HL-60 (cell line): Measurements from ENCODE around the gene OR5AU1.

Source experiments
- GABPA ChIP-seq: IDR thresholded peaks from 2 replicates; pipeline ENCODE4 v1.6.1; 2012; ENCODE audit warnings: low read depth
- POLR2AphosphoS5 ChIP-seq: IDR thresholded peaks from 2 replicates; pipeline ENCODE4 v1.6.1; 2012; ENCODE audit warnings: low read depth
- SPI1 ChIP-seq: IDR thresholded peaks from 2 replicates; pipeline ENCODE4 v1.6.1; 2012; ENCODE audit warnings: low read depth, mild to moderate bottlenecking, borderline replicate concordance
- TF ChIP-seq, protein P1 (sequence below): IDR thresholded peaks from one replicate; pipeline ENCODE4 v1.5.1; 2011; ENCODE audit warnings: low read length, control low read depth, inconsistent platforms; ENCODE audit not compliant: insufficient read depth
- TF ChIP-seq, protein P2 (sequence below): IDR thresholded peaks from 2 replicates; pipeline ENCODE4 v1.6.1; 2012; ENCODE audit warnings: low read depth; ENCODE audit not compliant: insufficient replicate concordance

DNA sequence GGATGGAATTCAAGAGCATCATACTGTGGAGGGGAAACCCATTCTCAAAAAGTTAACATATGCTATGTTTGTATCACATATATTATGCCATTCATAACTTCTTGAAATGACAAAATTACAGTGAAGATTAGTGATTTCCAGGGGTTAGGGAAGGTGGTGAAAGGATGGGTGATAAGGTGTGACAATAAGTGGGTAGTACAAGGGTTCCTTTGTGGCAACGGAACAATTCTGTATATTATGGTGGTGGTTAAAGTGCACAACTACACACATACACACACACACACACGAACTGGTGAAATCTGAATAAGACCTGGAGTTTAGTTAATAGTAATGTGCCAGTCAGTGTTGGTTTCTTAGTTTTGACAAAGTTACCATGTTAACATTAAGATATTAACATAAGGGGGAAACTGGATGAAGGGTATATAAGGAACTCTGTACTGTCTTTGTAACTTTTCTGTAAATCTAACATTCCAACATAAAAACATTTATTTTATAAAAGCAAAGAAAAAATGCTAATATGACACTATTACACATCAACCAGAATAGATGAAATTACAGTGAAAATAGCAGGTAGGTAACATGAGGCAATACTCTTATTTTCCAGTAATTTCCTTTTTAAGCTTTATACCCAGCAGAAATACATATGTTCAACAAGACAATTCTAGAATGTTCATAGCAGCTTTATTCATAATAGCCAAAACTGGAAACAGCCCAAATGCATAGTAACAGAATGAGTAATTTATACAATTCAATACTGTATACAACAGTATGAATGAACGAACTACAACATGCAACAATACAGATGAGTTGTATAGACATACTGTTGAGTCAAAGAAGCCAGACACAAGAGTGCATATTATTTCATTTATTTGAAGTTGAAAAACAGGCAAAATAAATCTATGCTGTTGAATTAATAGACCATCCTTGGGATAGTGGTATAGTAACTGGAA, 44.0 kb upstream of the OR5AU1 start:
- TF ChIP-seq, protein P1, sequence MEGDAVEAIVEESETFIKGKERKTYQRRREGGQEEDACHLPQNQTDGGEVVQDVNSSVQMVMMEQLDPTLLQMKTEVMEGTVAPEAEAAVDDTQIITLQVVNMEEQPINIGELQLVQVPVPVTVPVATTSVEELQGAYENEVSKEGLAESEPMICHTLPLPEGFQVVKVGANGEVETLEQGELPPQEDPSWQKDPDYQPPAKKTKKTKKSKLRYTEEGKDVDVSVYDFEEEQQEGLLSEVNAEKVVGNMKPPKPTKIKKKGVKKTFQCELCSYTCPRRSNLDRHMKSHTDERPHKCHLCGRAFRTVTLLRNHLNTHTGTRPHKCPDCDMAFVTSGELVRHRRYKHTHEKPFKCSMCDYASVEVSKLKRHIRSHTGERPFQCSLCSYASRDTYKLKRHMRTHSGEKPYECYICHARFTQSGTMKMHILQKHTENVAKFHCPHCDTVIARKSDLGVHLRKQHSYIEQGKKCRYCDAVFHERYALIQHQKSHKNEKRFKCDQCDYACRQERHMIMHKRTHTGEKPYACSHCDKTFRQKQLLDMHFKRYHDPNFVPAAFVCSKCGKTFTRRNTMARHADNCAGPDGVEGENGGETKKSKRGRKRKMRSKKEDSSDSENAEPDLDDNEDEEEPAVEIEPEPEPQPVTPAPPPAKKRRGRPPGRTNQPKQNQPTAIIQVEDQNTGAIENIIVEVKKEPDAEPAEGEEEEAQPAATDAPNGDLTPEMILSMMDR, result no peak
- TF ChIP-seq POLR2AphosphoS5, result no peak
- TF ChIP-seq SPI1, result no peak
- TF ChIP-seq, protein P2, sequence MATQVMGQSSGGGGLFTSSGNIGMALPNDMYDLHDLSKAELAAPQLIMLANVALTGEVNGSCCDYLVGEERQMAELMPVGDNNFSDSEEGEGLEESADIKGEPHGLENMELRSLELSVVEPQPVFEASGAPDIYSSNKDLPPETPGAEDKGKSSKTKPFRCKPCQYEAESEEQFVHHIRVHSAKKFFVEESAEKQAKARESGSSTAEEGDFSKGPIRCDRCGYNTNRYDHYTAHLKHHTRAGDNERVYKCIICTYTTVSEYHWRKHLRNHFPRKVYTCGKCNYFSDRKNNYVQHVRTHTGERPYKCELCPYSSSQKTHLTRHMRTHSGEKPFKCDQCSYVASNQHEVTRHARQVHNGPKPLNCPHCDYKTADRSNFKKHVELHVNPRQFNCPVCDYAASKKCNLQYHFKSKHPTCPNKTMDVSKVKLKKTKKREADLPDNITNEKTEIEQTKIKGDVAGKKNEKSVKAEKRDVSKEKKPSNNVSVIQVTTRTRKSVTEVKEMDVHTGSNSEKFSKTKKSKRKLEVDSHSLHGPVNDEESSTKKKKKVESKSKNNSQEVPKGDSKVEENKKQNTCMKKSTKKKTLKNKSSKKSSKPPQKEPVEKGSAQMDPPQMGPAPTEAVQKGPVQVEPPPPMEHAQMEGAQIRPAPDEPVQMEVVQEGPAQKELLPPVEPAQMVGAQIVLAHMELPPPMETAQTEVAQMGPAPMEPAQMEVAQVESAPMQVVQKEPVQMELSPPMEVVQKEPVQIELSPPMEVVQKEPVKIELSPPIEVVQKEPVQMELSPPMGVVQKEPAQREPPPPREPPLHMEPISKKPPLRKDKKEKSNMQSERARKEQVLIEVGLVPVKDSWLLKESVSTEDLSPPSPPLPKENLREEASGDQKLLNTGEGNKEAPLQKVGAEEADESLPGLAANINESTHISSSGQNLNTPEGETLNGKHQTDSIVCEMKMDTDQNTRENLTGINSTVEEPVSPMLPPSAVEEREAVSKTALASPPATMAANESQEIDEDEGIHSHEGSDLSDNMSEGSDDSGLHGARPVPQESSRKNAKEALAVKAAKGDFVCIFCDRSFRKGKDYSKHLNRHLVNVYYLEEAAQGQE, result no peak
- no peak for TF ChIP-seq GABPA
